ENCODE measurements around the gene DNAJC15. TPM values are rescaled to one million over a fixed set of nuclear protein-coding genes. Genes with fewer than 3 reads are reported as not detected.

Gene DNAJC15
- total RNA-seq, 2 donors from 2014 or later: 4.9 to 5.2 TPM

DNA sequence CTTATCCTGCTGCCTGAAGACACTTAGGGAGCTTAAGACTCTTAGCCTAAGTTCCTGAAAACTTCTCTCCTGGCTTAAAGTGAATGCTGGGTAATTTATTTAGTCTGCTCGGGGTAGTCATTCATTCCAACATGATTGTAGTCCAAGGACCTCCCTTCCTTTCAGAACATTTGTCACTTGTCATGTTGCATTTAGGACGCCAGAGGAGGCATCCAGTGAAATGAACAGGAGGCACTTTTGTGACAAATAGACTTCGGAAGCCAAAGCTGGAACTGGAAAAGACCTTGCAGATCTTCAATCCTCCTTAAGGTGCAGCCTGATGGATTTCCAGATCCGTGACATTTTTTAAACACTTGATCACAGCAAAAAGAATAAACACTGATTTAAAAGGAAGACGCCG, 95.1 kb downstream of the DNAJC15 start:
- intact Hi-C loops (cut with DNase I): no loop called here

DNA sequence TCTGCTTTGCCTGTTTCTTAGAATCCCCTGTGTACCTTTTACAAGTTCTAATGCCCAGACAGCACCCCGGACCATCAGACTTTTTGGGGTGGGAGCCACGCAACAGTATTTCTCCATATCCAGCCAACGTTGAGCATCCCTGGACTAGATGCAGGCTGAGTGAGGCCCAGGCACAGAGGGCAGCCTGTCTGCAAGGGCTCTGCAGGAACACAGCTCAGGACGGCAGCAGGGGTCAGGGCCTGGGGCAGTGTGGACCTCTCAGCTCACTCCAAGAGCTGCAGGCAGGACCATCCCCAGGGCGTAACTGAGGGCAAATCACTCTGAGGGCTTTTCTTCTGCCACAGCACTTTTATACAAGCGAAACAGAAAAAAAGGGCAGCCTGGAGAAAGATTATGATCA, 95.8 kb downstream of the DNAJC15 start:
- Histone ChIP-seq H3K36me3 (replicated peaks in 1 of 2; ENCODE audit: insufficient read depth in 1 of 2, low read depth in 2 of 2) (no peaks in the 10 kb centered on the region), H3K9me3 (no peaks in the 10 kb centered on the region), H3K27ac (no peak overlapping the region), H3K4me3 (no peak overlapping the region), H3K4me1 (no peaks in the 10 kb centered on the region), H3K27me3 (no peaks in the 10 kb centered on the region)
- 62 to 85% methylated on average over 6 of the region's 6 CpGs for WGBS, 2 donors
- TF ChIP-seq, protein P1, sequence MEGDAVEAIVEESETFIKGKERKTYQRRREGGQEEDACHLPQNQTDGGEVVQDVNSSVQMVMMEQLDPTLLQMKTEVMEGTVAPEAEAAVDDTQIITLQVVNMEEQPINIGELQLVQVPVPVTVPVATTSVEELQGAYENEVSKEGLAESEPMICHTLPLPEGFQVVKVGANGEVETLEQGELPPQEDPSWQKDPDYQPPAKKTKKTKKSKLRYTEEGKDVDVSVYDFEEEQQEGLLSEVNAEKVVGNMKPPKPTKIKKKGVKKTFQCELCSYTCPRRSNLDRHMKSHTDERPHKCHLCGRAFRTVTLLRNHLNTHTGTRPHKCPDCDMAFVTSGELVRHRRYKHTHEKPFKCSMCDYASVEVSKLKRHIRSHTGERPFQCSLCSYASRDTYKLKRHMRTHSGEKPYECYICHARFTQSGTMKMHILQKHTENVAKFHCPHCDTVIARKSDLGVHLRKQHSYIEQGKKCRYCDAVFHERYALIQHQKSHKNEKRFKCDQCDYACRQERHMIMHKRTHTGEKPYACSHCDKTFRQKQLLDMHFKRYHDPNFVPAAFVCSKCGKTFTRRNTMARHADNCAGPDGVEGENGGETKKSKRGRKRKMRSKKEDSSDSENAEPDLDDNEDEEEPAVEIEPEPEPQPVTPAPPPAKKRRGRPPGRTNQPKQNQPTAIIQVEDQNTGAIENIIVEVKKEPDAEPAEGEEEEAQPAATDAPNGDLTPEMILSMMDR (IDR thresholded peaks at IDR 0.05): no peak
- TF ChIP-seq POLR2A (IDR thresholded peaks at IDR 0.05): no peak
- no peak for DNase-seq
- ATAC-seq: no peak
- intact Hi-C loops (cut with DNase I): no loop called here

More for the DNA sequence above, 95.1 kb downstream of the DNAJC15 start:
- no peaks in the 10 kb centered on the region for H3K9me3 ChIP-seq
- no peak overlapping the region for H3K4me3 ChIP-seq
- 65 to 69% methylated on average over 6 of the region's 6 CpGs for WGBS, 2 donors
- H3K4me1 ChIP-seq: no peaks in the 10 kb centered on the region
- no peak for DNase-seq
- no peak for ATAC-seq
- TF ChIP-seq, protein P1 (IDR thresholded peaks at IDR 0.05): no peak
- no peak for TF ChIP-seq POLR2A (IDR thresholded peaks at IDR 0.05)
- no peak overlapping the region for H3K27ac ChIP-seq
- no peaks in the 10 kb centered on the region for H3K27me3 ChIP-seq
- no peaks in the 10 kb centered on the region for H3K36me3 ChIP-seq (replicated peaks in 1 of 2; ENCODE audit: insufficient read depth in 1 of 2, low read depth in 2 of 2)

DNA sequence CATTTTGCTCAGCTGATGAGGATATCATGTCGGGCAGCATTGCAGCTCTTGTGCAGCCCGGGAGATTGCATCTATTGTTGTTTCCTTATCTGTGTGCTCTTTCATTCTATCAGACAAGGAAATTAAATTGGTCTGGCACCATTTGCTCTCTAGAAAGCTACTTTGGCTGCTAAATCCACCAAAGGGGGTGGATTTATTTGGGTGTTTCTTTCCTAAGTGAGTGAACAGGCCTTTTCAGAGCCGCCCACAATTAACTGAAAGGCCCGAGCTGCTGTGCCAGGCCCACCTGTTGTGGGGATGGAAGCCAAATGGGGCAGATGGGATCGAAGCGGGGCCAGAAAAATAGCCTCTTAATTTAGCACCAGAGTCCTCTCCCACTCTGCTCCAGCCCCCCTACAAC, 99.4 kb downstream of the DNAJC15 start:
- no peaks in the 10 kb centered on the region for H3K9me3 ChIP-seq
- H3K36me3 ChIP-seq (replicated peaks in 1 of 2; ENCODE audit: insufficient read depth in 1 of 2, low read depth in 2 of 2): no peaks in the 10 kb centered on the region
- no peak for TF ChIP-seq POLR2A (IDR thresholded peaks at IDR 0.05)
- TF ChIP-seq, protein P1 (IDR thresholded peaks at IDR 0.05): no peak
- intact Hi-C loops (cut with DNase I): no loop called here
- no peaks in the 10 kb centered on the region for H3K27me3 ChIP-seq
- H3K4me3 ChIP-seq: no peak overlapping the region
- 72 to 73% methylated on average over 6 of the region's 6 CpGs for WGBS, 2 donors
- ATAC-seq (no peak), DNase-seq (no peak)
- no peaks in the 10 kb centered on the region for H3K4me1 ChIP-seq
- H3K27ac ChIP-seq: no peak overlapping the region

- no peak for ATAC-seq
- Histone ChIP-seq H3K36me3 (replicated peaks in 1 of 2; ENCODE audit: insufficient read depth in 1 of 2, low read depth in 2 of 2) (no peaks in the 10 kb centered on the region), H3K4me3 (no peak overlapping the region), H3K27ac (no peak overlapping the region), H3K4me1 (no peaks in the 10 kb centered on the region), H3K27me3 (no peaks in the 10 kb centered on the region), H3K9me3 (no peaks in the 10 kb centered on the region)
- 85 to 93% methylated on average over 6 of the region's 6 CpGs for WGBS, 2 donors
- no peak for DNase-seq
- intact Hi-C loops (cut with DNase I): no loop called here
- TF ChIP-seq, protein P1 (IDR thresholded peaks at IDR 0.05): no peak
- TF ChIP-seq POLR2A (IDR thresholded peaks at IDR 0.05): no peak
Observed at GRCh38 chr13:43123856-43124255, 100.5 kb downstream of the DNAJC15 start.

GRCh38 chr13:43124490-43124889, 101.1 kb downstream of the DNAJC15 start:
- Histone ChIP-seq H3K4me3 (no peak overlapping the region), H3K4me1 (no peaks in the 10 kb centered on the region), H3K27ac (no peak overlapping the region), H3K27me3 (no peaks in the 10 kb centered on the region), H3K9me3 (no peaks in the 10 kb centered on the region), H3K36me3 (replicated peaks in 1 of 2; ENCODE audit: insufficient read depth in 1 of 2, low read depth in 2 of 2) (no peaks in the 10 kb centered on the region)
- TF ChIP-seq, protein P1 (IDR thresholded peaks at IDR 0.05): no peak
- TF ChIP-seq POLR2A (IDR thresholded peaks at IDR 0.05): no peak
- intact Hi-C loops (cut with DNase I): no loop called here
- WGBS, 2 donors: 86 to 93% methylated on average over 8 of the region's 8 CpGs
- ATAC-seq (no peak), DNase-seq (no peak)

Measured in body of pancreas (tissue), 4 donors.